PC-3 (cell line): ENCODE data around the gene EFCAB9. TPM values are rescaled to one million over a fixed set of nuclear protein-coding genes. Genes with fewer than 3 reads are reported as not detected.
"Not testable (repeated sequence)": the region's sequence is repeated elsewhere in the genome, so short reads cannot be mapped to it uniquely, and the experiment has no call there.

Experiments used
- ATAC-seq: fragments of 200-7000 bp; cut with Tn5 transposase; 2 replicates; pipeline ENCODE4 v1.9.1; 2020; ENCODE audit warnings: mild to moderate bottlenecking, moderate library complexity
- BruUV-seq: library from RNA; stranded (reverse); fragments of 400-500 nt; replicated peaks from 2 replicates; lab custom pipeline; 2021; lab: Mats Ljungman, UMichigan
- CTCF ChIA-PET: fragments of 300-600 bp; sonication (Branson Sonifier 250); formaldehyde crosslinking; loops from one replicate; lab custom pipeline; 2022; ENCODE audit warnings: antibody characterized with exemption; lab: Charles Lee
- POLR2A ChIA-PET: fragments of 300-600 bp; sonication (Branson Sonifier 250); formaldehyde crosslinking; loops from one replicate; lab custom pipeline; 2022; ENCODE audit warnings: antibody characterized with exemption; ENCODE audit not compliant: unreplicated experiment; lab: Charles Lee
- DNase-seq: peaks from one replicate; pipeline ENCODE4 v3.0.0-alpha.2; 2015
- H2AFZ ChIP-seq: fragments of 300-600 bp; sonication (generic); 2 replicates; pipeline ENCODE4 v1.6.0; 2016; ENCODE audit warnings: antibody characterized with exemption, low read length
- H3F3A ChIP-seq: fragments of 300-600 bp; sonication (generic); one replicate; pipeline ENCODE4 v1.6.0; 2017; ENCODE audit warnings: antibody characterized with exemption, low read length, control low read depth, mild to moderate bottlenecking; ENCODE audit not compliant: unreplicated experiment
- H3K27ac ChIP-seq: fragments of 300-600 bp; sonication (generic); 2 replicates; pipeline ENCODE4 v1.5.1; 2016; ENCODE audit warnings: mild to moderate bottlenecking, low read length
- H3K27me3 ChIP-seq: fragments of 300-600 bp; sonication (generic); 2 replicates; pipeline ENCODE4 v1.6.1; 2016; ENCODE audit warnings: low read length, mixed read lengths
- H3K36me3 ChIP-seq: fragments of 300-600 bp; sonication (generic); 2 replicates; pipeline ENCODE4 v1.6.1; 2016; ENCODE audit warnings: low read depth, mixed run types, low read length, mixed read lengths
- H3K4me1 ChIP-seq: fragments of 300-600 bp; sonication (generic); 2 replicates; pipeline ENCODE4 v1.5.1; 2016; ENCODE audit warnings: low read length; ENCODE audit not compliant: insufficient read depth
- H3K4me2 ChIP-seq: fragments of 300-600 bp; sonication (generic); 2 replicates; pipeline ENCODE4 v1.6.0; 2016; ENCODE audit warnings: low read length
- H3K4me3 ChIP-seq: fragments of 300-600 bp; sonication (generic); 2 replicates; pipeline ENCODE4 v1.5.1; 2016; ENCODE audit warnings: mild to moderate bottlenecking, low read length, mixed read lengths
- H3K79me2 ChIP-seq: fragments of 300-600 bp; sonication (generic); 2 replicates; pipeline ENCODE4 v1.6.1; 2017; ENCODE audit warnings: low read length, mixed read lengths
- H3K9ac ChIP-seq: fragments of 300-600 bp; sonication (generic); 2 replicates; pipeline ENCODE4 v1.6.0; 2016; ENCODE audit warnings: mild to moderate bottlenecking, low read length
- H3K9me2 ChIP-seq: fragments of 300-600 bp; sonication (generic); replicated peaks from 2 replicates; pipeline ENCODE4 v1.6.1; 2016; ENCODE audit warnings: mixed run types, low read length, mixed read lengths
- H3K9me3 ChIP-seq: fragments of 300-600 bp; sonication (generic); 2 replicates; pipeline ENCODE4 v1.6.1; 2016; ENCODE audit warnings: low read length, mixed read lengths
- H4K20me1 ChIP-seq: fragments of 300-600 bp; sonication (generic); 2 replicates; pipeline ENCODE4 v1.6.1; 2016; ENCODE audit warnings: low read length, mixed read lengths
- CTCF ChIP-seq: fragments of 300-600 bp; sonication (generic); conservative IDR thresholded peaks from 2 replicates; pipeline ENCODE4 v1.5.1; 2017; ENCODE audit warnings: antibody characterized with exemption, low read depth, mild to moderate bottlenecking, low read length
- EZH2 ChIP-seq: fragments of 300-600 bp; sonication (generic); IDR thresholded peaks from one replicate; pipeline ENCODE4 v1.6.1; 2017; ENCODE audit warnings: antibody characterized with exemption, mild to moderate bottlenecking, low read length; ENCODE audit not compliant: unreplicated experiment
- EZH2phosphoT487 ChIP-seq: fragments of 300-600 bp; sonication (generic); IDR thresholded peaks from 2 replicates; pipeline ENCODE4 v1.6.1; 2018; ENCODE audit warnings: mild to moderate bottlenecking, antibody characterized with exemption, low read length, borderline replicate concordance
- intact Hi-C: fragments of 100-400 bp; cut with micrococcal nuclease; formaldehyde crosslinking; loops from 2 replicates; pipeline ENCODE4 v1.9.0; 2023
- total RNA-seq: library from RNA; depleted of rRNA; stranded (reverse); fragments of >200 nt; gene quantifications from 2 replicates; pipeline ENCODE4 v1.2.3, GENCODE V29; 2014

EFCAB9 gene
- total RNA-seq, 1 experiment from 2014 or later = not detected

DNA sequence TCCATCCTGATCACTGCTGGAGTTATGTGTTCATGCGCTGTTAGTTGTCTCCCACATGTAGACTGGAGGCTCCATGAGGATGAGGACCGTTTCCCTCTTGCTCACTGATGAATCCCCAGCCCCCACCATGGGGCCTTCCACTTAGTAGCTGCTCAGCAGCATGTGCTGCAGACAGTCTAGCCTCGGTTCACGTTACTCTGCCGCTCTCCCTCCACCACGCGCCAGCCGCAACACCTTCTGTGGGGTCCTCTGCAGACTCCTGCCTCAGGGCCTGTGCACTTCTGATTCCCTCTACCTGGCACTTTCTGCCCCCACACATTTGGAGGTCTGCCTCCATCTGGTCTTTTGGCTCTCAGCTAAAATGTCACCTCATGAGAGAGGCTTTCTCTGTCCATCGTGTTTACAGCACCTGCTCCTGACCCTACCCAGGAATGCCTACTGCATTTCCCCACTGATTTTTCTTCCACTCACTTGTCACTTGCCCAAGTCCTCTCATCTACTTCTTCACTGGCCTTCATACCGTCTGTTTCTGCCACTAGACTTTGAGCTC lies 42.2 kb upstream of the EFCAB9 start:
- no peaks in the 10 kb centered on the region for H3K9me2 ChIP-seq
- H3K27me3 ChIP-seq = no peaks in the 10 kb centered on the region
- H3K4me2 ChIP-seq = no peak overlapping the region
- H3K79me2 ChIP-seq = no peaks in the 10 kb centered on the region
- no peak overlapping the region for H3K9ac ChIP-seq
- no peak overlapping the region for H3K4me3 ChIP-seq
- intact Hi-C loops = no loop called here
- H2AFZ ChIP-seq = no peak overlapping the region
- TF ChIP-seq EZH2phosphoT487 = no peak
- TF ChIP-seq CTCF = no peak
- no peaks in the 10 kb centered on the region for H3F3A ChIP-seq
- DNase-seq (no peak), ATAC-seq (no peak)
- no TSS peak for BruUV-seq
- ChIA-PET POLR2A (no interaction called here), CTCF (no interaction called here)
- no peaks in the 10 kb centered on the region for H3K4me1 ChIP-seq
- H3K9me3 ChIP-seq = no peaks in the 10 kb centered on the region
- H3K36me3 ChIP-seq = peaks cover 10% of the 10 kb centered on the region
- no peak overlapping the region for H3K27ac ChIP-seq
- H4K20me1 ChIP-seq = no peaks in the 10 kb centered on the region

- no peak overlapping the region for H3K27ac ChIP-seq
- POLR2A ChIA-PET = no interaction called here
- no peaks in the 10 kb centered on the region for H3K9me3 ChIP-seq
- H3K79me2 ChIP-seq = no peaks in the 10 kb centered on the region
- intact Hi-C loops = no loop called here
- TF ChIP-seq EZH2phosphoT487 = no peak
- TF ChIP-seq CTCF = no peak
- TF ChIP-seq EZH2 = no peak
- H3K27me3 ChIP-seq = no peaks in the 10 kb centered on the region
- no peak for ATAC-seq
- CTCF ChIA-PET = no interaction called here
- H3F3A ChIP-seq = no peaks in the 10 kb centered on the region
- H3K9me2 ChIP-seq = no peaks in the 10 kb centered on the region
- H3K4me2 ChIP-seq = no peak overlapping the region
- no peaks in the 10 kb centered on the region for H3K4me1 ChIP-seq
- TSS peak; percentile 15 for BruUV-seq
- peaks cover 7% of the 10 kb centered on the region for H3K36me3 ChIP-seq
- no peak overlapping the region for H2AFZ ChIP-seq
- H3K4me3 ChIP-seq = no peak overlapping the region
- no peak overlapping the region for H3K9ac ChIP-seq
- no peak for DNase-seq
- no peaks in the 10 kb centered on the region for H4K20me1 ChIP-seq
These were observed 40.3 kb upstream of the EFCAB9 start for GRCh38 chr5:172153695-172154094.

GRCh38 chr5:172155101-172155500 lies 38.9 kb upstream of the EFCAB9 start:
- POLR2A ChIA-PET = not testable (repeated sequence)

More at GRCh38 chr5:172155101-172155500, 38.9 kb upstream of the EFCAB9 start:
- H2AFZ ChIP-seq, H3K79me2 ChIP-seq, H3K36me3 ChIP-seq, H3K9me2 ChIP-seq, ATAC-seq, H3K4me2 ChIP-seq, BruUV-seq, H3F3A ChIP-seq, H3K9ac ChIP-seq, H3K27ac ChIP-seq, H3K4me3 ChIP-seq, CTCF ChIA-PET, H4K20me1 ChIP-seq, H3K9me3 ChIP-seq, intact Hi-C loops, H3K27me3 ChIP-seq, H3K4me1 ChIP-seq, DNase-seq: not testable (repeated sequence)
